ENCODE results near the gene KRTAP5-7.
"Not testable (repeated sequence)": the region's sequence is repeated elsewhere in the genome, so short reads cannot be mapped to it uniquely, and the experiment has no call there.

The KRTAP5-7 gene

DNA sequence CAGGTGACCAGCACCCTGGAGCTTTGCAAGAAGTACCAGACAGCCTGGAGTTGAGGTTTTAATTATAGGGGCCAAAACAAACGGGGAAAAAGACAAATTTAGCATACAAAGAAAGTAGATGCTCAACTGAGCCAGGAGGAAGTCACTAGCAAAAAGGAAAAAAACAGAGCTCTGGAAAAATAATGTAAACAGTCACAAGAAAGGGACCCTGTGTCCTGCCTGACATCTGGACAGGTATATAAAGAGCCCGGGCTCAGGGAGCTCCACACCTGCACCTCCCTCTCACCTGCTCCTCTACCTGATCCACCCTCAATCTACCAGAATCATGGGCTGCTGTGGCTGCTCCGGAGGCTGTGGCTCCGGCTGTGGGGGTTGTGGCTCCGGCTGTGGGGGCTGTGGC, 38.2 kb downstream of the KRTAP5-7 start, which contains the start of gene KRTAP5-10 (continued):
- TF ChIP-seq, protein P1, sequence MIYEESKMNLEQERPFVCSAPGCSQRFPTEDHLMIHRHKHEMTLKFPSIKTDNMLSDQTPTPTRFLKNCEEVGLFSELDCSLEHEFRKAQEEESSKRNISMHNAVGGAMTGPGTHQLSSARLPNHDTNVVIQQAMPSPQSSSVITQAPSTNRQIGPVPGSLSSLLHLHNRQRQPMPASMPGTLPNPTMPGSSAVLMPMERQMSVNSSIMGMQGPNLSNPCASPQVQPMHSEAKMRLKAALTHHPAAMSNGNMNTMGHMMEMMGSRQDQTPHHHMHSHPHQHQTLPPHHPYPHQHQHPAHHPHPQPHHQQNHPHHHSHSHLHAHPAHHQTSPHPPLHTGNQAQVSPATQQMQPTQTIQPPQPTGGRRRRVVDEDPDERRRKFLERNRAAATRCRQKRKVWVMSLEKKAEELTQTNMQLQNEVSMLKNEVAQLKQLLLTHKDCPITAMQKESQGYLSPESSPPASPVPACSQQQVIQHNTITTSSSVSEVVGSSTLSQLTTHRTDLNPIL (CRISPR knock-in tag; IDR thresholded peaks at IDR 0.05; ENCODE audit: low read depth): no peak
- no peak for TF ChIP-seq ZFP3 (CRISPR knock-in tag; IDR thresholded peaks at IDR 0.05)

DNA sequence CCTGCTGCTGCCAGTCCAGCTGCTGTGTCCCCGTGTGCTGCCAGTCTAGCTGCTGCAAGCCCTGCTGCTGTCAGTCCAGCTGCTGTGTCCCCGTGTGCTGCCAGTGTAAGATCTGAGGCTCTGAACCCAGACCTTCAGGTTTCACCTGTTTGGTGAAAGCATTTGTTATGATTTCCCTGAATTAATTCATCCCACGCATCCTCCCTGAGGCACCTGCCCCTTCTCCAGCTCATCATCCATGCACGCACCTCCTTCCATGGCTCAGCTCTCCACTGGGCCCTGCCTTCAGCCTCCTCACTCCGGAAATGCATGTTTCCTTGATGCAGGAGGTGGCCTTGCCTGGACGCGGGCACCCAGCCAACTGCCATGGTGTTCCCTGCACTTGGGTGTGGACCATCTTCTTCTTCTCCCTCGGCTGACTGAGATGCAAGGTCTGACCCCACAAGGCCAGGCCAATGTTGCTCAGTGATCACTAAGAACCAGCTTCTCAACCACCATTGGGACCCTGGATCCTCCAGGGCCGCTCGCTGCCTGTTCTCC, 39.1 kb downstream of the KRTAP5-7 start:
- no peak for ATAC-seq
- TF ChIP-seq, protein P2, sequence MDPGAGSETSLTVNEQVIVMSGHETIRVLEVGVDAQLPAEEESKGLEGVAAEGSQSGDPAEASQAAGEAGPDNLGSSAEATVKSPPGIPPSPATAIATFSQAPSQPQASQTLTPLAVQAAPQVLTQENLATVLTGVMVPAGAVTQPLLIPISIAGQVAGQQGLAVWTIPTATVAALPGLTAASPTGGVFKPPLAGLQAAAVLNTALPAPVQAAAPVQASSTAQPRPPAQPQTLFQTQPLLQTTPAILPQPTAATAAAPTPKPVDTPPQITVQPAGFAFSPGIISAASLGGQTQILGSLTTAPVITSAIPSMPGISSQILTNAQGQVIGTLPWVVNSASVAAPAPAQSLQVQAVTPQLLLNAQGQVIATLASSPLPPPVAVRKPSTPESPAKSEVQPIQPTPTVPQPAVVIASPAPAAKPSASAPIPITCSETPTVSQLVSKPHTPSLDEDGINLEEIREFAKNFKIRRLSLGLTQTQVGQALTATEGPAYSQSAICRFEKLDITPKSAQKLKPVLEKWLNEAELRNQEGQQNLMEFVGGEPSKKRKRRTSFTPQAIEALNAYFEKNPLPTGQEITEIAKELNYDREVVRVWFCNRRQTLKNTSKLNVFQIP (CRISPR knock-in tag; IDR thresholded peaks at IDR 0.05; ENCODE audit: borderline replicate concordance, low read depth): no peak
- TF ChIP-seq, protein P3, sequence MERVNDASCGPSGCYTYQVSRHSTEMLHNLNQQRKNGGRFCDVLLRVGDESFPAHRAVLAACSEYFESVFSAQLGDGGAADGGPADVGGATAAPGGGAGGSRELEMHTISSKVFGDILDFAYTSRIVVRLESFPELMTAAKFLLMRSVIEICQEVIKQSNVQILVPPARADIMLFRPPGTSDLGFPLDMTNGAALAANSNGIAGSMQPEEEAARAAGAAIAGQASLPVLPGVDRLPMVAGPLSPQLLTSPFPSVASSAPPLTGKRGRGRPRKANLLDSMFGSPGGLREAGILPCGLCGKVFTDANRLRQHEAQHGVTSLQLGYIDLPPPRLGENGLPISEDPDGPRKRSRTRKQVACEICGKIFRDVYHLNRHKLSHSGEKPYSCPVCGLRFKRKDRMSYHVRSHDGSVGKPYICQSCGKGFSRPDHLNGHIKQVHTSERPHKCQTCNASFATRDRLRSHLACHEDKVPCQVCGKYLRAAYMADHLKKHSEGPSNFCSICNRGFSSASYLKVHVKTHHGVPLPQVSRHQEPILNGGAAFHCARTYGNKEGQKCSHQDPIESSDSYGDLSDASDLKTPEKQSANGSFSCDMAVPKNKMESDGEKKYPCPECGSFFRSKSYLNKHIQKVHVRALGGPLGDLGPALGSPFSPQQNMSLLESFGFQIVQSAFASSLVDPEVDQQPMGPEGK (CRISPR knock-in tag; IDR thresholded peaks at IDR 0.05; ENCODE audit: borderline replicate concordance): no peak
- TF ChIP-seq ZFP3 (CRISPR knock-in tag; IDR thresholded peaks at IDR 0.05) (no peak), PPARA (CRISPR knock-in tag; IDR thresholded peaks at IDR 0.05; ENCODE audit: borderline replicate concordance) (no peak), GLIS3 (CRISPR knock-in tag; IDR thresholded peaks at IDR 0.05) (no peak), SNAI2 (CRISPR knock-in tag; IDR thresholded peaks at IDR 0.05) (no peak), ESRRG (CRISPR knock-in tag; IDR thresholded peaks at IDR 0.05) (no peak), TCF4 (CRISPR knock-in tag; IDR thresholded peaks at IDR 0.05; ENCODE audit: borderline replicate concordance) (no peak), ZC3H10 (CRISPR knock-in tag; IDR thresholded peaks at IDR 0.05) (no peak), ZNF8 (CRISPR knock-in tag; IDR thresholded peaks at IDR 0.05) (no peak), ARNTL (CRISPR knock-in tag; IDR thresholded peaks at IDR 0.05; ENCODE audit: borderline replicate concordance, low read depth) (no peak), TOX (CRISPR knock-in tag; IDR thresholded peaks at IDR 0.05; ENCODE audit: borderline replicate concordance) (no peak), BACH2 (CRISPR knock-in tag; IDR thresholded peaks at IDR 0.05; ENCODE audit: borderline replicate concordance) (no peak), ISL1 (CRISPR knock-in tag; IDR thresholded peaks at IDR 0.05) (no peak)
- TF ChIP-seq, protein P4, sequence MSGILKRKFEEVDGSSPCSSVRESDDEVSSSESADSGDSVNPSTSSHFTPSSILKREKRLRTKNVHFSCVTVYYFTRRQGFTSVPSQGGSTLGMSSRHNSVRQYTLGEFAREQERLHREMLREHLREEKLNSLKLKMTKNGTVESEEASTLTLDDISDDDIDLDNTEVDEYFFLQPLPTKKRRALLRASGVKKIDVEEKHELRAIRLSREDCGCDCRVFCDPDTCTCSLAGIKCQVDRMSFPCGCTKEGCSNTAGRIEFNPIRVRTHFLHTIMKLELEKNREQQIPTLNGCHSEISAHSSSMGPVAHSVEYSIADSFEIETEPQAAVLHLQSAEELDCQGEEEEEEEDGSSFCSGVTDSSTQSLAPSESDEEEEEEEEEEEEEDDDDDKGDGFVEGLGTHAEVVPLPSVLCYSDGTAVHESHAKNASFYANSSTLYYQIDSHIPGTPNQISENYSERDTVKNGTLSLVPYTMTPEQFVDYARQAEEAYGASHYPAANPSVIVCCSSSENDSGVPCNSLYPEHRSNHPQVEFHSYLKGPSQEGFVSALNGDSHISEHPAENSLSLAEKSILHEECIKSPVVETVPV (CRISPR knock-in tag; IDR thresholded peaks at IDR 0.05): no peak
- TF ChIP-seq, protein P1 (CRISPR knock-in tag; IDR thresholded peaks at IDR 0.05; ENCODE audit: low read depth): no peak

DNA sequence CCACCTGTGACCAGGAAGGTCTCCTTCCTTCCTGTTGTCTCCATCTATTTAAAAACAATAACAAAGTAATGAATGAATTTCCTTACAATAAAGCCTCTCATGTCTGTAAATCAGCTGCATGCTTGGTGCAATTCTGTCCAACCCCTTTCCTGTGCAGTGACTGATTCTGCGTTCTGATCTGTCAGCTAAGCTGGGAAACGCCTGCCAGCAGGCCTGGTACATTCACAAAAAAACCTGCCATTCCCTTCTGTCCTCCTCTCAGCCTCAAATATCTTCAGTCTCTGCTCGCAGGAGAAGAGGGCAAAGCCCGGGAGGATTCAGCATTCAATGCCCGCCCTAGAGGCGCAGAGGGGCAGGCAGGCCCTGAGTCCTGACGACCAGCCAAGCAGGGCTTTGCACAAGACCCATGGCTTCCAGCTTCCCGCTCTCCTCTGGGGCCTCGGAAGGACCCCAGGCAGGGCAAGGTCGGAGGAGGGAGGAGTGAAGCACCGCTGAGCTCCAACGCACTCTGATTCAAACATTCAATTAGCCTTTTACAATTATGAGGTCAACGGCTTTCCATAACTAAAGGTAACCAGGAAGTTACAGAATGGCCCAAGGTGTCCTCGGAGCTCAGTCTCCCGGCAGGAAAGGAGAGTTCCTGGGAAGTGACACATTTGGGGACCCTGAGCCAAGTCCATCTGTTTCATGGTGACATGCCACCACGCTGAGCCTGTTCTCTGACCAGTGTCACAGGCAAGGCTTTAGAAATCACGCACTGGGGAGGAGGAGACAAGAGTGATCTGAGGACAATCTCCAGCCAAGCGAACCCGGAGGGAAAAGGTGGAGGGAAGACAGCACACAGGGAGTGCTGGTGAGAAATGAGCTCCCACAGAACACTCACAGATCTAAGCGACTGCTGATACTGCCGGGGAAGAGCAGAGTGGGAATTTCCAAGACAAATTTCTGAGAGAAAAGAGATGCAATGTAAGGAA, 39.8 kb downstream of the KRTAP5-7 start:
- not testable (repeated sequence) for ATAC-seq

DNA sequence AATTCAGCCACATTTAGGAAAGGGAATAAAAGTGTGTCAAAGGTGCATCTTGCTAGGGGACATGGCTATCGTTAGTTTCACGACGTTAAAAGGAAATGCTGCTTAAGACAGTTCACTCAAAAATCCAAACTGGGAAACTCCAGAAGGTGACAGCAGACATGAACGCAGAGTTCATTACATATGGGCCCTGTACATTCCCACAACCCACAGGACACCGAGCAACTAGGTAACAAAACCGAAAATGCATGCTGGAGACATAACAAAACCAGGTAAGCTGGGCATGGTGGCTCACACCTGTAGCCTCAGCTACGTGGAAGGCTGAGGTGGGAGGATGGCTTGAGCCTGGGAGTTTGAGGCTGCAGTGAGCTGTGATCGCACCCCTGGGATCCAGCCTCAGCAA, 40.6 kb downstream of the KRTAP5-7 start:
- not testable (repeated sequence) for ATAC-seq

DNA sequence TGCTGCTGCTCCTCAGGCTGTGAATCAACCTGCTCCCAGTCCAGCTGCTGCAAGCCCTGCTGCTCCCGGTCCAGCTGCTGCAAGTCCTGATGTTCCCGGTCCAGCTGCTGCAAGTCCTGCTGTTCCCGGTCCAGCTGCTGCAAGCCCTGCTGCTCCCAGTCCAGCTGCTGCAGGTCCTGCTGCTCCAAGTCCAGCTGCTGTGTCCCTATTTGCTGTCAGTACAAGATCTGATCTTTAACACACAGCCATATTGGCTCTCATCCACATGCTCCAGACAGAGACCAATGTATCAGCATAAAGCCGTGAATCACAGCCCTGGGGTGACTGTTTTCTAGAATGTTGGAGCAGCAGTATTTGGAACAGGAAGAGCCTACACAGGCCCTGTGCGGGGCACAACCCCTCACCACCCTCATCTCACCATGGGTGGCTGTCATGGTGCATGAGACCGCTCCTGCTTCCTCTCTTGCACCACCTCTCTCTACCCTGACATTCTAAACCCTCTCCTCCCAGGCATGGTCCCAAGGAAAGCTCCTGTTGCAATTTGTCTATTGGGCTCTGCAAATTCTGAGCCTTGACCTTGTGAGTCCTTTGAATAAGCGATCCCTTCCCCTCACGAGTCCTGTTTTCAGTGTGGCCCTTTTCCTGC, 41.8 kb downstream of the KRTAP5-7 start:
- no peak for ATAC-seq
- no peak for TF ChIP-seq ARNTL (CRISPR knock-in tag; IDR thresholded peaks at IDR 0.05; ENCODE audit: borderline replicate concordance, low read depth)
- no peak for TF ChIP-seq PPARA (CRISPR knock-in tag; IDR thresholded peaks at IDR 0.05; ENCODE audit: borderline replicate concordance)
- TF ChIP-seq ESRRG (CRISPR knock-in tag; IDR thresholded peaks at IDR 0.05): no peak
- no peak for TF ChIP-seq ZFP30 (CRISPR knock-in tag; IDR thresholded peaks at IDR 0.05)
- no peak for TF ChIP-seq CSDC2 (CRISPR knock-in tag; IDR thresholded peaks at IDR 0.05)
- TF ChIP-seq OSR1 (CRISPR knock-in tag; IDR thresholded peaks at IDR 0.05): no peak
- no peak for TF ChIP-seq SNAI2 (CRISPR knock-in tag; IDR thresholded peaks at IDR 0.05)
- TF ChIP-seq ZFP3 (CRISPR knock-in tag; IDR thresholded peaks at IDR 0.05): no peak
- TF ChIP-seq ZNF8 (CRISPR knock-in tag; IDR thresholded peaks at IDR 0.05): no peak
- TF ChIP-seq, protein P5, sequence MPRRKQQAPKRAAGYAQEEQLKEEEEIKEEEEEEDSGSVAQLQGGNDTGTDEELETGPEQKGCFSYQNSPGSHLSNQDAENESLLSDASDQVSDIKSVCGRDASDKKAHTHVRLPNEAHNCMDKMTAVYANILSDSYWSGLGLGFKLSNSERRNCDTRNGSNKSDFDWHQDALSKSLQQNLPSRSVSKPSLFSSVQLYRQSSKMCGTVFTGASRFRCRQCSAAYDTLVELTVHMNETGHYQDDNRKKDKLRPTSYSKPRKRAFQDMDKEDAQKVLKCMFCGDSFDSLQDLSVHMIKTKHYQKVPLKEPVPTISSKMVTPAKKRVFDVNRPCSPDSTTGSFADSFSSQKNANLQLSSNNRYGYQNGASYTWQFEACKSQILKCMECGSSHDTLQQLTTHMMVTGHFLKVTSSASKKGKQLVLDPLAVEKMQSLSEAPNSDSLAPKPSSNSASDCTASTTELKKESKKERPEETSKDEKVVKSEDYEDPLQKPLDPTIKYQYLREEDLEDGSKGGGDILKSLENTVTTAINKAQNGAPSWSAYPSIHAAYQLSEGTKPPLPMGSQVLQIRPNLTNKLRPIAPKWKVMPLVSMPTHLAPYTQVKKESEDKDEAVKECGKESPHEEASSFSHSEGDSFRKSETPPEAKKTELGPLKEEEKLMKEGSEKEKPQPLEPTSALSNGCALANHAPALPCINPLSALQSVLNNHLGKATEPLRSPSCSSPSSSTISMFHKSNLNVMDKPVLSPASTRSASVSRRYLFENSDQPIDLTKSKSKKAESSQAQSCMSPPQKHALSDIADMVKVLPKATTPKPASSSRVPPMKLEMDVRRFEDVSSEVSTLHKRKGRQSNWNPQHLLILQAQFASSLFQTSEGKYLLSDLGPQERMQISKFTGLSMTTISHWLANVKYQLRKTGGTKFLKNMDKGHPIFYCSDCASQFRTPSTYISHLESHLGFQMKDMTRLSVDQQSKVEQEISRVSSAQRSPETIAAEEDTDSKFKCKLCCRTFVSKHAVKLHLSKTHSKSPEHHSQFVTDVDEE (CRISPR knock-in tag; IDR thresholded peaks at IDR 0.05): no peak
